Pons (tissue), 1 donor: Measurements from ENCODE around the gene GYS1.
"Not testable (repeated sequence)": the region's sequence is repeated elsewhere in the genome, so short reads cannot be mapped to it uniquely, and the experiment has no call there.

Source experiments
- DNase-seq: peaks from one replicate; pipeline ENCODE4 v3.0.0-alpha.2; 2016; ENCODE audit warnings: low spot score

The GYS1 gene

GRCh38 chr19:48993175-48994034 is at the start of gene GYS1, which contains the start of gene RUVBL2:
GYS1 (minus strand) TSS chr19:48993309; CDS start chr19:48993112, 197 bp downstream.
RUVBL2 (plus strand) TSS chr19:48993887; CDS start chr19:48993912, 25 bp downstream.
- DNase-seq = peak; percentile 100

GRCh38 chr19:49042666-49043065 is 49.6 kb upstream of the GYS1 start:
- DNase-seq = not testable (repeated sequence)

- DNase-seq = no peak
These were observed 49.1 kb upstream of the GYS1 start for GRCh38 chr19:49042177-49042576.

GRCh38 chr19:49039736-49040135 is 46.6 kb upstream of the GYS1 start:
- not testable (repeated sequence) for DNase-seq

GRCh38 chr19:49038557-49039276 is 45.6 kb upstream of the GYS1 start:
- not testable (repeated sequence) for DNase-seq

GRCh38 chr19:49038111-49038510 is 45.0 kb upstream of the GYS1 start:
- not testable (repeated sequence) for DNase-seq

GRCh38 chr19:49036815-49037214 is 43.7 kb upstream of the GYS1 start, which contains the start of gene CGB1:
CGB1 (minus strand) TSS chr19:49036895; CDS start chr19:49036711, 184 bp downstream.
- not testable (repeated sequence) for DNase-seq

- peak; percentile 17 for DNase-seq
These were observed 38.7 kb upstream of the GYS1 start, which contains the start of gene CGB2 for GRCh38 chr19:49031642-49032301. CGB2 (plus strand) TSS chr19:49031890; CDS start chr19:49032096, 206 bp downstream.

GRCh38 chr19:49030323-49030722 is 37.2 kb upstream of the GYS1 start:
- not testable (repeated sequence) for DNase-seq

- DNase-seq = not testable (repeated sequence)
These were observed 36.6 kb upstream of the GYS1 start for GRCh38 chr19:49029749-49030148.

GRCh38 chr19:49028686-49029085 is 35.6 kb upstream of the GYS1 start:
- DNase-seq = not testable (repeated sequence)

GRCh38 chr19:49025599-49025998 is 32.5 kb upstream of the GYS1 start:
- DNase-seq = not testable (repeated sequence)

- DNase-seq = not testable (repeated sequence)
These were observed 32.0 kb upstream of the GYS1 start for GRCh38 chr19:49025088-49025487.

GRCh38 chr19:49024233-49024632 is 31.1 kb upstream of the GYS1 start, which contains the start of gene CGB3:
CGB3 (minus strand) TSS chr19:49024333; CDS start chr19:49023971, 362 bp downstream.
- DNase-seq = not testable (repeated sequence)

GRCh38 chr19:49022116-49022515 is 29.0 kb upstream of the GYS1 start:
- DNase-seq = no peak

- no peak for DNase-seq
These were observed 28.1 kb upstream of the GYS1 start for GRCh38 chr19:49020931-49021895.

GRCh38 chr19:49020342-49020741 is 27.2 kb upstream of the GYS1 start:
- no peak for DNase-seq

- DNase-seq = peak; percentile 21
These were observed 26.3 kb upstream of the GYS1 start for GRCh38 chr19:49019242-49019932.

GRCh38 chr19:49018388-49019241 is 25.5 kb upstream of the GYS1 start:
- DNase-seq = not testable (repeated sequence)
